Body of pancreas (tissue), 4 donors: ENCODE measurements around the gene ABCG1. TPM values are rescaled to one million over a fixed set of nuclear protein-coding genes. Genes with fewer than 3 reads are reported as not detected.

Experiments used
- ATAC-seq: fragments of 150-250 bp; one replicate; pipeline ENCODE4 v1.9.1; 2016
- DNase-seq, 4 donors: peaks; one replicate each; pipeline ENCODE4 v3.0.0-alpha.2; 2019
- H3K27ac ChIP-seq, 4 donors: fragments of 200-600 bp; sonication (generic); 1 replicate in 3 of 4; 2 replicates in 1 of 4; pipeline versions ENCODE4 v1.5.1 to v1.6.1; 2016 to 2019; ENCODE audit warnings: mild to moderate bottlenecking in 1 of 4, mixed read lengths in 1 of 4, moderate library complexity in 1 of 4
- H3K27me3 ChIP-seq, 2 donors: fragments of 200-600 bp; sonication (generic); one replicate each; pipeline ENCODE4 v1.6.0; 2016; ENCODE audit warnings: mild to moderate bottlenecking in 1 of 2
- H3K36me3 ChIP-seq, 2 donors: fragments of 200-600 bp; sonication (generic); replicated peaks in 1 of 2; 2 replicates each; pipeline ENCODE4 v1.5.1; 2016; ENCODE audit warnings: low read depth in 2 of 2; ENCODE audit not compliant: insufficient read depth in 1 of 2
- H3K4me1 ChIP-seq: fragments of 200-600 bp; sonication (generic); one replicate; pipeline ENCODE4 v1.6.0; 2016
- H3K4me3 ChIP-seq, 2 donors: fragments of 200-600 bp; sonication (generic); 1 replicate in 1 of 2; 2 replicates in 1 of 2; pipeline ENCODE4 v1.5.1; 2016 to 2019
- H3K9me3 ChIP-seq, 3 donors: fragments of 200-600 bp; sonication (generic); 1 replicate in 2 of 3; 2 replicates in 1 of 3; pipeline ENCODE4 v1.5.1; 2016
- CTCF ChIP-seq, 7 experiments: fragments of 450-650 bp in 4 of 7; fragments of 200-600 bp in 3 of 7; sonication (generic) in 3 of 7; IDR thresholded peaks; one replicate each; pipeline ENCODE4 v1.5.1; 2016 to 2019; ENCODE audit warnings: antibody characterized with exemption in 7 of 7
- POLR2A ChIP-seq, 3 donors: fragments of 450-650 bp; IDR thresholded peaks; one replicate each; pipeline ENCODE4 v1.6.1; 2016; ENCODE audit warnings: antibody characterized with exemption in 3 of 3, mild to moderate bottlenecking in 2 of 3
- WGBS, 2 donors: methylation state at CpG; one replicate each; pipeline ENCODE4 v1.1.5; 2017; 5-methylcytosine and 5-hydroxymethylcytosine counted together
- intact Hi-C: fragments of 100-400 bp; cut with DNase I; formaldehyde crosslinking; loops from one replicate; pipeline ENCODE4 v1.15.1; 2023
- total RNA-seq, 2 donors: library from RNA; depleted of rRNA; stranded (reverse); fragments of >200 nt; gene quantifications; one replicate each; pipeline ENCODE4 v1.1.0, GENCODE V29; 2016

The ABCG1 gene
- total RNA-seq, 2 donors from 2014 or later, result 7.5 to 7.6 TPM

GRCh38 chr21:42294273-42294880, 75.4 kb downstream of the ABCG1 start:
- H3K9me3 ChIP-seq, result no peaks in the 10 kb centered on the region
- no peaks in the 10 kb centered on the region for H3K36me3 ChIP-seq
- DNase-seq, result no peak
- ATAC-seq, result no peak
- TF ChIP-seq CTCF (IDR thresholded peaks at IDR 0.05) (no peak), POLR2A (IDR thresholded peaks at IDR 0.05) (no peak)
- H3K4me3 ChIP-seq, result no peak overlapping the region
- no peak overlapping the region for H3K27ac ChIP-seq
- WGBS, 2 donors, result 85 to 94% methylated on average over 15 to 22 of the region's 22 CpGs
- intact Hi-C loops, result no loop called here
- H3K27me3 ChIP-seq, result no peaks in the 10 kb centered on the region
- no peaks in the 10 kb centered on the region for H3K4me1 ChIP-seq

GRCh38 chr21:42295845-42296244, 76.9 kb downstream of the ABCG1 start:
- intact Hi-C loops, result no loop called here
- H3K27me3 ChIP-seq, result no peaks in the 10 kb centered on the region
- H3K4me1 ChIP-seq, result no peaks in the 10 kb centered on the region
- H3K27ac ChIP-seq, result no peak overlapping the region
- H3K4me3 ChIP-seq, result no peak overlapping the region
- DNase-seq (no peak), ATAC-seq (no peak)
- TF ChIP-seq POLR2A (IDR thresholded peaks at IDR 0.05), result no peak
- TF ChIP-seq CTCF (IDR thresholded peaks at IDR 0.05), result no peak
- 74 to 82% methylated on average over 15 of the region's 15 CpGs for WGBS, 2 donors
- no peaks in the 10 kb centered on the region for H3K36me3 ChIP-seq
- H3K9me3 ChIP-seq, result no peaks in the 10 kb centered on the region

GRCh38 chr21:42296501-42296900, 77.6 kb downstream of the ABCG1 start:
- Histone ChIP-seq H3K4me1 (no peaks in the 10 kb centered on the region), H3K27ac (no peak overlapping the region), H3K9me3 (no peaks in the 10 kb centered on the region), H3K4me3 (no peak overlapping the region), H3K36me3 (no peaks in the 10 kb centered on the region), H3K27me3 (no peaks in the 10 kb centered on the region)
- ATAC-seq (no peak), DNase-seq (no peak)
- TF ChIP-seq POLR2A (IDR thresholded peaks at IDR 0.05) (no peak), CTCF (IDR thresholded peaks at IDR 0.05) (no peak)
- intact Hi-C loops, result no loop called here
- 72 to 89% methylated on average over 7 of the region's 7 CpGs for WGBS, 2 donors

- WGBS, 2 donors, result 59 to 73% methylated on average over 9 of the region's 9 CpGs
- Histone ChIP-seq H3K4me3 (no peak overlapping the region), H3K36me3 (no peaks in the 10 kb centered on the region), H3K9me3 (no peaks in the 10 kb centered on the region), H3K27me3 (no peaks in the 10 kb centered on the region), H3K4me1 (no peaks in the 10 kb centered on the region), H3K27ac (no peak overlapping the region)
- TF ChIP-seq CTCF (IDR thresholded peaks at IDR 0.05) (no peak), POLR2A (IDR thresholded peaks at IDR 0.05) (no peak)
- ATAC-seq, result no peak
- intact Hi-C loops, result no loop called here
- no peak for DNase-seq
These were observed 78.4 kb downstream of the ABCG1 start for GRCh38 chr21:42297377-42297776.

GRCh38 chr21:42298237-42298636, 79.3 kb downstream of the ABCG1 start:
- Histone ChIP-seq H3K27me3 (no peaks in the 10 kb centered on the region), H3K4me1 (no peaks in the 10 kb centered on the region), H3K4me3 (no peak overlapping the region), H3K36me3 (no peaks in the 10 kb centered on the region), H3K9me3 (no peaks in the 10 kb centered on the region), H3K27ac (no peak overlapping the region)
- intact Hi-C loops, result no loop called here
- 67 to 72% methylated on average over 6 of the region's 6 CpGs for WGBS, 2 donors
- no peak for ATAC-seq
- DNase-seq, result no peak
- TF ChIP-seq CTCF (IDR thresholded peaks at IDR 0.05), result no peak
- no peak for TF ChIP-seq POLR2A (IDR thresholded peaks at IDR 0.05)
